Measurements from ENCODE around the gene ZNF653. TPM values are rescaled to one million over a fixed set of nuclear protein-coding genes. Genes with fewer than 3 reads are reported as not detected.

Gene ZNF653
- total and polyA plus RNA-seq, 9 of the 15 experiments (the other 6 are each of a cell fraction or from before 2014, with no cell fraction given), result 1.6 to 8.0 (median 4.2) TPM; not detected in 2

- TF ChIP-seq E2F6 (IDR thresholded peaks at IDR 0.05; ENCODE audit: borderline replicate concordance in 1 of 2, extremely low read depth in 1 of 2, insufficient read depth in 1 of 2, insufficient read length in 1 of 2, low read depth in 1 of 2, low read length in 1 of 2, poor library complexity in 1 of 2, severe bottlenecking in 1 of 2), result no peak
- no peak for TF ChIP-seq XRCC4 (IDR thresholded peaks at IDR 0.05; ENCODE audit: extremely low read depth, insufficient read depth, insufficient read length)
- TF ChIP-seq ZBTB12 (CRISPR knock-in tag; IDR thresholded peaks at IDR 0.05), result no peak
- TF ChIP-seq GTF2E2 (tag; IDR thresholded peaks at IDR 0.05), result peak; percentile 66; the same call in 1 of the 2 replicates
- peak; percentile 99 for TF ChIP-seq SIN3A (IDR thresholded peaks at IDR 0.05; ENCODE audit: borderline replicate concordance in 2 of 2, control insufficient read depth in 1 of 2, low read depth in 2 of 2, low read length in 2 of 2)
- peak; percentile 97 for TF ChIP-seq RBFOX2 (IDR thresholded peaks at IDR 0.05; ENCODE audit: low read depth, low read length)
- TF ChIP-seq ZNF407 (IDR thresholded peaks at IDR 0.05; ENCODE audit: low read depth), result no peak
- TF ChIP-seq ZC3H4 (CRISPR knock-in tag; IDR thresholded peaks at IDR 0.05; ENCODE audit: borderline replicate concordance), result no peak
- no peak for TF ChIP-seq SNRNP70 (optimal IDR thresholded peaks at IDR 0.05; ENCODE audit: low read depth, low read length)
- TF ChIP-seq CBX8 (IDR thresholded peaks at IDR 0.05; ENCODE audit: borderline replicate concordance, extremely low read depth, low read depth, low read length, poor library complexity, severe bottlenecking), result no peak
- TF ChIP-seq SIX5 (IDR thresholded peaks at IDR 0.05; ENCODE audit: borderline replicate concordance in 1 of 2, insufficient read depth in 1 of 2, low read depth in 1 of 2, low read length in 2 of 2), result peak in 1 of 2 experiments; percentile 5; a peak in 1 of 4 replicates
- no peak for TF ChIP-seq MCM3 (IDR thresholded peaks at IDR 0.05)
- TF ChIP-seq ETS1 (conservative IDR thresholded peaks at IDR 0.05; ENCODE audit: control insufficient read depth, low read depth, low read length), result peak; percentile 61; the same call in 1 of the 2 replicates
Observed at GRCh38 chr19:11528551-11529341, 23.1 kb upstream of the ZNF653 start, which contains the start of gene ECSIT (continued).

Data from K562 (cell line).